Stimulated activated naive CD4-positive, alpha-beta T cell treated with Interleukin-2 at 50 U/mL for 16 hours (primary cell): Measurements from ENCODE around the gene KCNE3.

Experiments
- DNase-seq: peaks from one replicate; lab custom pipeline; 2025; lab: John Stamatoyannopoulos, UW

The KCNE3 gene

GRCh38 chr11:74471668-74472429 lies 4.5 kb upstream of the KCNE3 start:
- DNase-seq: no peak

- DNase-seq: no peak
Measured at GRCh38 chr11:74471037-74471436, 3.7 kb upstream of the KCNE3 start.

- no peak for DNase-seq
Measured at GRCh38 chr11:74470526-74470925, 3.2 kb upstream of the KCNE3 start.

- no peak for DNase-seq
Measured at GRCh38 chr11:74468936-74469335, 1.6 kb upstream of the KCNE3 start.

GRCh38 chr11:74468521-74468920 lies 1.2 kb upstream of the KCNE3 start:
- no peak for DNase-seq

- DNase-seq: no peak
Measured at GRCh38 chr11:74468058-74468457, 709 bp upstream of the KCNE3 start.

GRCh38 chr11:74465291-74465708 lies 2.0 kb downstream of the KCNE3 start:
- no peak for DNase-seq

- no peak for DNase-seq
Measured at GRCh38 chr11:74464746-74465145, 2.6 kb downstream of the KCNE3 start.

- DNase-seq: no peak
Measured at GRCh38 chr11:74463216-74463615, 4.1 kb downstream of the KCNE3 start.

- DNase-seq: no peak
Measured at GRCh38 chr11:74462631-74463030, 4.7 kb downstream of the KCNE3 start.

GRCh38 chr11:74462009-74462408 lies 5.3 kb downstream of the KCNE3 start:
- DNase-seq: no peak

- DNase-seq: no peak
Measured at GRCh38 chr11:74460481-74461154, 6.7 kb downstream of the KCNE3 start.

GRCh38 chr11:74460065-74460464 lies 7.3 kb downstream of the KCNE3 start:
- no peak for DNase-seq

- DNase-seq: no peak
Measured at GRCh38 chr11:74459584-74459983, 7.8 kb downstream of the KCNE3 start.

GRCh38 chr11:74457356-74457755 lies 10.0 kb downstream of the KCNE3 start:
- DNase-seq: no peak

GRCh38 chr11:74453373-74453975 lies 13.9 kb downstream of the KCNE3 start:
- peak; percentile 51 for DNase-seq

GRCh38 chr11:74452366-74452765 lies 15.0 kb downstream of the KCNE3 start:
- no peak for DNase-seq

GRCh38 chr11:74450318-74450717 lies 17.0 kb downstream of the KCNE3 start:
- DNase-seq: no peak

- DNase-seq: peak; percentile 6
Measured at GRCh38 chr11:74449369-74449931, 17.9 kb downstream of the KCNE3 start.

GRCh38 chr11:74447720-74448119 lies 19.6 kb downstream of the KCNE3 start:
- DNase-seq: no peak

- no peak for DNase-seq
Measured at GRCh38 chr11:74446532-74446938, 20.8 kb downstream of the KCNE3 start.

GRCh38 chr11:74444173-74444826 lies 23.0 kb downstream of the KCNE3 start:
- DNase-seq: no peak
